Lung microvascular endothelial cell (primary cell): ENCODE results near the gene PTGIS. TPM values are rescaled to one million over a fixed set of nuclear protein-coding genes. Genes with fewer than 3 reads are reported as not detected.
"Not testable (repeated sequence)": the region's sequence is repeated elsewhere in the genome, so short reads cannot be mapped to it uniquely, and the experiment has no call there.

Experiments used
- DNase-seq, 2 donors: peaks; one replicate each; pipeline versions ENCODE4 v3.0.0 to v3.0.0-alpha.2; 2010; ENCODE audit warnings: low read depth in 2 of 2
- total RNA-seq: library from RNA; depleted of rRNA; stranded (reverse); fragments of >200 nt; gene quantifications from 2 replicates; pipeline ENCODE4 v1.2.1, GENCODE V29; 2014

PTGIS gene
- total RNA-seq = 0.20 and 0.44 TPM in 2 replicates

DNA sequence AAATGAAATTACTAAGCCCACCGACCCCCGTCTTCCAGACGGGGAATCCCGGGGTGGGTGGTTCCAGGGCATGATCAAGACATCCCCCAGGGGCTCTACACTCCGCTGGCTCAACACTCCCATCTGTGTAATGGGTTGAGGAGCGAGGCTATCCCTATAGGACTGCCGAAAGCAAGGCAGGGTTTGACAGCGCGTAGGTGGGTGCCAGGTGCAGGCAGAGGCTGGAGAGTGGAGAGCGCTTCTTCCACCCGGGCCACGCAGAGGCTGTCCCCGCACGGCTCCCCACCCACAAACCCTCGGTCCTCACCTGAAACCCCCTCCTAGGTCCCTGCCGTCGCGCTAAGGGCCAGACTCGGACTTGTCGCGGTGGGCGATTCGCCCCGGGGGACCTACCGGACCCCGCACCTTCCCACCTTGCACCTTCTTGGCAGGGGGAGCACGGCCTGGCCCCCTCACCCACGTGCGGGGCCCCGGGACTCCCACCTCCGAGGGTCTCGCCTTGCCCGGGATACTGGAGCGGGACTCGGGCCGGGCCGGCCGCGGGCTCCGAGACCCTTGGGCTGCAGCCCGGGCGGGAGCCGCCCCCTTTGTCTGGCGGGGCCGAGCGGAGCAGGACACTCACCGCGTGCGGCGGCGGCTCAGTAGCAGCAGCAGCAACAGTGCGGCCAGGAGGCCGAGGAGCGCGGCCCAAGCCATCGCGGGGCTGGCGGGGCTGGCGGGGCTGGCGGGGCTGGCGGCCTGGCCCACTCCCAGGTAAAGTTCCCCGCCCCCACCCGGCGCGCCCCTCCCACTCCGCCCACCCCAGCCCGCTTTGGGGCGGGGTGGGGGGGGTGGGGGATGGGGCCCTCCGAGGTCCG lies at the start of gene PTGIS:
TSS of gene PTGIS (minus strand) at position 717 of the 857 bp plus-strand sequence. CDS start at position 696, 21 bp downstream.
- DNase-seq = peak in 1 of 2 donors; percentile 29

- DNase-seq = not testable (repeated sequence)
Measured at GRCh38 chr20:49617394-49617793, 49.5 kb upstream of the PTGIS start.

- no peak for DNase-seq
Measured at GRCh38 chr20:49616154-49617007, 48.4 kb upstream of the PTGIS start.

- no peak for DNase-seq
Measured at GRCh38 chr20:49615401-49616153, 47.6 kb upstream of the PTGIS start.

GRCh38 chr20:49615051-49615400 lies 47.1 kb upstream of the PTGIS start:
- not testable (repeated sequence) for DNase-seq

DNA sequence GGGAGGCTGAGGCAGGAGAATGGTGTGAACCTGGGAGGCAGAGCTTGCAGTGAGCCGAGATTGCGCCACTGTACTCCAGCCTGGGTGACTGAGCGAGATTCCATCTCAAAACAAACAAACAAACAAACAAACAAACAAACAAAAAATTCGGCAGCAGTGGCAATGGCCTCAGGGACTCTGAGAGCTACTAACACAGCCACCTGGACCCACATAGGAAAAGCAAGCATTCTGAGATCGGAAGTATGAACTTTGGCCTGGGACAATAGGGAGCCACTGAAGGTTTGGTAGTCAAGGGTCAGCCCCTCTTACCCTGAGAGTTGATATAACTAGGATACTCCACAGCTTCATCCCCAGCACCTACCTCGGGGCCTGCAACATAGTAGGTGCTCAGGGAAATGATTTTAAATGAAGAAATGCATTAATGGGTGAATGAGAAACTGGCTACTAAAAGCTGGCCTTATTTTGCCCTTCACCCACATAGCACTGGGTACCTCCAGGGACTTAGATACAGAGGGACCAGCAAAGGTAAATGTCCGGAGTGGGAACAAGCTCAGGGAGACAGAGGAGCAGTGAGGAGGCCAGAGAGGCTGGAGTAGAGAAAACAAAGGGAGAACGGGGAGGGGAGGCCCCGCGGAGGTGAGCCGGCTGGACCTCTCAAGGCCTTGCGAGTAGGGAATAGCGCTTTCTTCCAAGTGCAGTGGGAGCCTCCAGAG lies 46.6 kb upstream of the PTGIS start:
- DNase-seq = no peak

- no peak for DNase-seq
Measured at GRCh38 chr20:49612127-49612738, 44.3 kb upstream of the PTGIS start.

DNA sequence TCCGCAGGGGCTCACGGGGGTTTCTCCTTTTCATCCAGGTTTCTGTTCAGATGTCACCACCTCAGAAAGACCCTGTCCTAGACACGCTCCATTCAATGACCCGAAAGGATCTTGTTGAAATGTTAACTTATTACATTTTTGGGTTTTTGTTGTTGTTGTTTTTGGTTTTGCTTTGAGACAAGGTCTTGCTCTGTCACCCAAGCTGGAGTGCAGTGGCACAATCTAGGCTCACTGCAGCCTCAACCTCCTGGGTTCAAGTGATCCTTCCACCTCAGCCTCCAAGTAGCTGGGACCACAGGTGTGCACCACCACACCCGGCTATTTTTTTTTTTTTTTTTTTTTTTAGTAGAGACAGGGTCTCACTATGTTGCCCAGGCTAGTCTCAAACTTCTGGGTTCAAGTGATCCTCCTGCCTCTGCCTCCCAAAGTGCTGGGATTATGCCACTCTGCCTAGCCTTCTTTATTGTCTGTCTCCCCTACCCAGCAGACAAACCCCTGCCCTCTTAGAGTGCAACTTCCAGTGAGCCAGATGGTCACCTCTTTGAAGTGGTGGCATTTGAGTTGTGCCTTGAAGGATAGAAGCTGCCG lies 43.7 kb upstream of the PTGIS start:
- DNase-seq = not testable (repeated sequence)

DNA sequence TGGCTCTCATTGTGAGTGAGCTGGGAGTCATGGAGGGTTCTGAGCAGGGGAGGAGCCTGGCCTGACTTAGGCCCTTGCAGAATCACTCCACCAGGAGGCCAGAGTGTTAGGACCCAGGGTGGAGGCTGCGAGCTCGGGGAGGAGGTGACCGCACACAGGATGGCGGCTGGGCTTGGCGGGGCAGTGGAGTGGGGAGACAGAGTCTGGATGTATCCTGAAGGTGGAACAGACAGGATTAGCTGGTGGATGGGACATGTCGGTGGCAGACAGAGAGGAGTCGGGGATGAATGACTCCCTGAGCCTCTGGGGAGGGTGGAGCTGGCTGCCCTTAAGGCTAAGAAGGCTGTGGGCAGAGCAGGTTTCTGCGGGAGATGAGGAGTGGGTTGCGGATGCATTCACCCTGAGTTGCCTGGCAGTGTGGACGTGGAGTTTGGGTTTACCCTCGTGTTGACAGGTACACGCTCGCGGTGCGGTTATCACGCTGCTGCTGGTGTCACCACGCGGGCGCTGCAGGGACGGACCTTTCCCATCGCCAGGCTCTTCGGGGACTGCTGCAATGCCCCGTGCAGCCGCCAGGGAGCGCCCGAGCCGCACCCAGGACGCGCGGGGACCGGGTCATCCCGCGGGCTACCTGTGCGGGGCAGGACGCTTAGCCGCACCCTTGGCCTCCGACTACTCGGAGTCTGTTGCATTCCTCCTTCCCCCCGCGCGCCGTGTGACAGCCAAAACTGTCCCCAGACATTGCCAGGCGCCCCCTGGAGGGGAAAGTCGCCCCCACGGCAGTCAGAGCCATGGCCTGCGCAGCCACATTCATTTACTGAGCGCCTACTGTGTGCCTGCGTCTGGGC lies 43.0 kb upstream of the PTGIS start:
- peak; percentile 53 to 71 for DNase-seq

DNA sequence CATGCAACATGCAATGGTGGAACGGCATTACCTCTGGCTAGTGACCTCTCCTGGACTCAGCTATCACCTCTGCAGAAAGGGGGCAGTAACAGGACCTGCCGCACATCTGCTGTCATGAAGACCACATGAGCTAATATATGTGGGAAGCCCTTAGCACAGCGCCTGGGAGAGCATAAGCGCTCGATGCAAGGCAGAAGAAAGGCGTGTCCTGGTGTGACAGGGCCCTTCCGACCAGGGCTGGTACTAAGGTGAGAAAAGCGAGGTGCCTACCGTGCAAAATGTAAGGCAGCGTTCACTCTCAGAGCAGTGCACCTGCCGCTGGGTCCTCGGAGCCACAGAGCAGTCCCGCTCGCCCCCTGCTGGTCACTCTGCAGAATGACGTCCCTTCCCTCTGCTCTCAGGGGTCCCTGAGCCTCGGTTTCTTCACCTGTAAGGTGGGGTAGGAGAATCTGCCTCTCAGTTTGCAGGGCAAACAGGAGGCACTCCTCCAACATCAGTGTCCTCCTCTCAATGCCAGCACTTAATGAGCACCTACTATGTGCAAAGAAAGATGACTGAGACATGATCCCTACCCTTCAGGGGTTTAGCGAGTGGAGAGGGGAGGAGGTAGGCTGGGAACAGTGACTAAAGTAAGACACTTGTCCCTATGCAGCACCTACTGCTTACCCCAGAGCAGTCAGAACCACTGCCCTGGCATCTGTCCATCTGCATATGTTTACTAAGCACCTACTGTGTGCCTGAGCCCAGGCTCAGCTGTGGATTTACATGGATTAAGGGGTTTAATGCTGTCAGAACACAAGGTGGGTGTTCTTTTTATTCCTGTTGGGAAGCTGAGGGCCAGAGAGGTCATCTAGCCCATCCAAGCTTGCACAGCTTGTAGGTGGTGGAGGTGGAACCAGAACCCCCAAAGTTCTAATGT lies 41.1 kb upstream of the PTGIS start:
- DNase-seq = peak; percentile 55 to 72

DNA sequence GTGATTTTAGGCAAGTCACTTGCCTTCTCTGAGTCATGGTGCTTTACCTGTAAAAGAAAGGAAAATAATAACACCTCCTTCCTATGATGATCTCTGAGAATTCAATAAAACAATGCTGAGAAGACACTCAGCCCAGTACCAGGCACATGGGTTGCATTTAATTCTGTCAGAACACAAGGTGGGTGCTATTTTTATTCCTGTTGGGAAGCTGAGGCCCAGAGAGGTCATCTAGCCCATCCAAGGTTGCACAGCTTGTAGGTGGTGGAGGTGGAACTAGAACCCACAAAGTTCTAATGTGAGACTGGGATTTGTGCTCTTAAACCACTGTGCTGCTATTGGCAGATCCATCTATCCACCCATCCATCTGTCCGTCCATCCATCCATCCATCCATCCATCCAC lies 39.6 kb upstream of the PTGIS start:
- no peak for DNase-seq

DNA sequence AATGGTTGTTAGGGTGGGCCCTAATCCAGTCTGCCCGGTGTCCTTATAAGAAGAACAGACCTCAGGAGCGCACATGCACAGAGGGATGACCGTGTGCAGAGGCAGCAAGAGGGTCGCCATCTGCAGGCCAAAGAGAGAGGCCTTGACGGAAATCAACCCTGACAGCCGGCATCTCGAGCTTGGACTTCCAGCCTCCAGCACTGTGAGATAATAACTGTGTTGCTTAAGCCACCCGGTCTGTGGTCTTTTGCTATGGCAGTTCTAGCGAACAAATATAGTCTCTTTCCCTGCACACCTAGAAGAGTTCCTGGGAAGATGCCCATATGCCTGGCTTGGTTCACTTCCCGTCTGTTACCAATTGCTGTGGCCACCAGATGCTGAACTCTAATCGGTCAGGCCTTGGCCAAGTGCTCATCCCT lies 35.3 kb upstream of the PTGIS start:
- DNase-seq = peak; percentile 36 to 55

- DNase-seq = no peak
Measured at GRCh38 chr20:49602345-49603208, 34.6 kb upstream of the PTGIS start.

DNA sequence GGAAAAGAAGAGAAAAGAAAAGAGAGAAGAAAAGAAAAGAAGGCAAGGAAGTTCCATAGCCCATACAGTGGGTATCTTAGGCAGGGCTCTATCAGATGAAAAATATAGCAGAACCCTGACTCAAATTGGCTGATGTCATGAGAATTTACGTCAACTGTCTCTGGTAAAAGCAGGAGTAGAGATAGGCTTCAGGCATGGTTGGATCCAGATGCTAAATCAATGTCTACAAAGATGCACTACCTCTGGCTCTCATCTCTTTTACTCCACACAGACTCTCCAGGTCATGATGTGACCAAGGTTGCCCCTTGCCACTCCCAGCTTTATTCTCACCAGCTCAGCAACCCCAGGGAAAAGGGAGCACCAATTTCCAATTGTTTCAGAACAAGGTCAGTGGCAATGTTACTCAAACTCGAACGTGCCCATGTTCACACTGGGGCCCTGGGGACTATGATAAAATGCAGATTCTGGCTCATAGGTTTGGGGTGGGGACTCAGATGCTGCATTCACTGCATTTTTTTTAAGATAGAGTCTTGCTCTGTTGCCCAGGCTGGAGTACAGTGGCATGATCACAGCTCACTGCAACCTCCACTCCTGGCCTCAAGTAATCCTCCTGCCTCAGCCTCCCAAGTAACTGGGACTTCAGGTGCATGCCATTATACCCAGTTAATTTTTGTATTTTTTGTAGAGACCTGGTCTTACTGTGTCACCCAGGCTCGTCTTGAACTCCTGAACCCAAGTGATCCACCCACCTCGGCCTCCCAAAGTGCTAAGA lies 33.4 kb upstream of the PTGIS start:
- no peak for DNase-seq

DNA sequence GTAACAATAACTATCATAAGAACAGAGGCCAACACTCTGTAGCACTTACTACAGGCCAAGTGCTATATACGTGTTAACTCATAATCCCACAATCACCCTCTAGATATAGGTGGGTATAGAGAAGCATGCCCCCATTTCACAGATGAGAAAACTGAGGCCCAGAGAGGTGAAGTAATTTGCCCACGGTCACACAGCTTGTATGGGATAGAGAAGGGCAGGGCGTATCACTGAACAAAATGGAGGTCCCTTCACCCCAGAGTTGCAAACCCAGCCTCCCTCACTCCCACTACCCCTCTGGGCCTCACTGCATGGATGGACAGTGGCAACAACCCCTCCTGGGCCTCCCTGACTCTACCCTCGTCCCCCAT lies 31.8 kb upstream of the PTGIS start:
- DNase-seq = no peak

GRCh38 chr20:49597825-49598395 lies 30.0 kb upstream of the PTGIS start:
- no peak for DNase-seq
